ENCODE results near the gene WSCD2.

WSCD2 gene

GRCh38 chr12:108198043-108198442, 69.0 kb downstream of the WSCD2 start:
- no peak for DNase-seq (ENCODE audit: extremely low spot score)
- TF ChIP-seq CTBP1 (IDR thresholded peaks at IDR 0.05; ENCODE audit: borderline replicate concordance) (no peak), TARDBP (IDR thresholded peaks at IDR 0.05) (no peak), SP1 (IDR thresholded peaks at IDR 0.05) (no peak), HDGF (IDR thresholded peaks at IDR 0.05; ENCODE audit: borderline replicate concordance) (no peak), FOXM1 (IDR thresholded peaks at IDR 0.05; ENCODE audit: borderline replicate concordance) (no peak), SUZ12 (IDR thresholded peaks at IDR 0.05) (no peak), ELF4 (IDR thresholded peaks at IDR 0.05) (no peak), BHLHE40 (IDR thresholded peaks at IDR 0.05; ENCODE audit: borderline replicate concordance) (no peak), FOXA1 (IDR thresholded peaks at IDR 0.05) (no peak), LEF1 (IDR thresholded peaks at IDR 0.05; ENCODE audit: borderline replicate concordance) (no peak), NFRKB (IDR thresholded peaks at IDR 0.05) (no peak), FOXK2 (IDR thresholded peaks at IDR 0.05) (no peak), L3MBTL2 (conservative IDR thresholded peaks at IDR 0.05) (no peak)
- ChIA-PET POLR2A (no interaction called here), CTCF (no interaction called here)

DNA sequence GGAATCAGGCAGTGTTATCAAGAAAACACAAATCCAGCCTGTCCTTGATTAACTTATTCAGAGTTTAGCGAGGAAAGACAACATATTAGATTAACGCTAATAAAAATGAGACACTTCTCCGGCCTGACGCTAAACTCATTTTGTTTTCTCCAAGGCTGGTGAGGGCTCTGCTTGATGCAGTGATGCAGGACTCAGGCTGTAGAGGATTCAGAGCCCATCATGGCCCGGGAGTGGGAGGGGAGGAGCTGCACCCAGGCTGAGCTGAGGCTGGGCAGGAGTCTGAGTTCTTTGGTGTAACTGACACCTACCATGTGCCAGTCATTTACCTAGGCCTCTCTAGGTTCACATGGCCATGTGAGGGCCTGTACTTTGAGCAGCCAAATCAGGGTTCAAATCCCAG, 70.0 kb downstream of the WSCD2 start:
- ChIA-PET CTCF (no interaction called here), POLR2A (no interaction called here)
- no peak for TF ChIP-seq ELF4 (IDR thresholded peaks at IDR 0.05)
- no peak for TF ChIP-seq ARNT (IDR thresholded peaks at IDR 0.05)
- TF ChIP-seq, protein P1, sequence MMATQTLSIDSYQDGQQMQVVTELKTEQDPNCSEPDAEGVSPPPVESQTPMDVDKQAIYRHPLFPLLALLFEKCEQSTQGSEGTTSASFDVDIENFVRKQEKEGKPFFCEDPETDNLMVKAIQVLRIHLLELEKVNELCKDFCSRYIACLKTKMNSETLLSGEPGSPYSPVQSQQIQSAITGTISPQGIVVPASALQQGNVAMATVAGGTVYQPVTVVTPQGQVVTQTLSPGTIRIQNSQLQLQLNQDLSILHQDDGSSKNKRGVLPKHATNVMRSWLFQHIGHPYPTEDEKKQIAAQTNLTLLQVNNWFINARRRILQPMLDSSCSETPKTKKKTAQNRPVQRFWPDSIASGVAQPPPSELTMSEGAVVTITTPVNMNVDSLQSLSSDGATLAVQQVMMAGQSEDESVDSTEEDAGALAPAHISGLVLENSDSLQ (IDR thresholded peaks at IDR 0.05) = no peak
- TF ChIP-seq TARDBP (IDR thresholded peaks at IDR 0.05) = no peak
- TF ChIP-seq FOXA1 (IDR thresholded peaks at IDR 0.05) = no peak
- no peak for TF ChIP-seq BHLHE40 (IDR thresholded peaks at IDR 0.05; ENCODE audit: borderline replicate concordance)
- DNase-seq (ENCODE audit: extremely low spot score) = no peak

- TF ChIP-seq SUZ12 (IDR thresholded peaks at IDR 0.05) = no peak
- TF ChIP-seq, protein P1 (IDR thresholded peaks at IDR 0.05) = no peak
- TF ChIP-seq SP1 (IDR thresholded peaks at IDR 0.05) = no peak
- TF ChIP-seq CTBP1 (IDR thresholded peaks at IDR 0.05; ENCODE audit: borderline replicate concordance) = no peak
- no peak for TF ChIP-seq HDGF (IDR thresholded peaks at IDR 0.05; ENCODE audit: borderline replicate concordance)
- DNase-seq (ENCODE audit: extremely low spot score) = no peak
- CTCF ChIA-PET = interaction anchor here (0.6 kb wide), 1 partner anchor 194 kb away, joined by 3 read pairs; no protein-coding TSS in a partner anchor
These were observed 72.7 kb downstream of the WSCD2 start for GRCh38 chr12:108201808-108202207.

DNA sequence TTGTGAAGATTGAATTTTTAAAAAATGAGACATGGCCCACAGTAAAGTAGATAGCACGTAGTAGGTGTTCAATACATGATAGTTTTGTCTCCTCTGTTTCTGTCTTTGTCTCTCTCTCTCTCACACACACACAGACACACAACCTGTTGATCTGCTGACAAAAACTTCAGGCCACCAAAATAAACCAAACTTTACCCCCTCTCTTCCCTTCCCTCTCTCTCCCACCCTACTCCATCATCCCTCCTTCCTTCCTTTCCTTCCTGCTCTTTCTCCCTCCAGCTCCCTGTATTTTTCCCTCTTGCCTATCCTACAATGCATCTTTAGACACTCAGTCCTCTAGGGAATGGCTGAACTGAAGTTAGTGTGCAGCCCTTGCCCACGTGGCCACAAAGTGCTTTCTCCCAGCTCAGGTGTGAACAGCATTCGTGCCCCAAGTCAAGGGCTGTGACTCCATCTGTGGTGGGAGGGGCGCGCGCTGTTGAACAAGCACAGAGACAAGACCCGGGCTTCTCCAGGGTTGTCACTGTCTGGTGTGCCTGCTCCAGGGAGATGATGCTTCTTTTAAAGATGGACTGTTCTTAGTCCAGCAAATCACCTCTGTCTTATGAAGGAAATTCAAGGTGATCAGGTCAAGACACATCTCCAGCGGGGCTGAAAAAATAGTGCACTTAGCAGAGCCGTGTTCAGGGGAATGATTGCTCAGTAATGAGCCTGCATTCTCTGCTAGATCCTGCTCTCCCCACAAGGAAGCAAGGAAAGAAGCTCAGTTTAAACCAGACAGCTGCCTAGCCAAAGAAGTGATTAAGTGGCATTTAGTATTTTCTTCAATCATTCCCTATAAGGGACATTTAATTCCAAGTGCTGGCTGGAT, 75.3 kb downstream of the WSCD2 start:
- TF ChIP-seq SUZ12 (IDR thresholded peaks at IDR 0.05) (no peak), BHLHE40 (IDR thresholded peaks at IDR 0.05; ENCODE audit: borderline replicate concordance) (no peak), FOXM1 (IDR thresholded peaks at IDR 0.05; ENCODE audit: borderline replicate concordance) (no peak), NFRKB (IDR thresholded peaks at IDR 0.05) (no peak)
- ChIA-PET CTCF (no interaction called here), POLR2A (no interaction called here)
- DNase-seq (ENCODE audit: extremely low spot score) = no peak

More at GRCh38 chr12:108201808-108202207, 72.7 kb downstream of the WSCD2 start:
- POLR2A ChIA-PET = no interaction called here

GRCh38 chr12:108205864-108206263, 76.8 kb downstream of the WSCD2 start:
- TF ChIP-seq ARNT (IDR thresholded peaks at IDR 0.05) (no peak), TARDBP (IDR thresholded peaks at IDR 0.05) (no peak), LEF1 (IDR thresholded peaks at IDR 0.05; ENCODE audit: borderline replicate concordance) (no peak), L3MBTL2 (conservative IDR thresholded peaks at IDR 0.05) (no peak), CTBP1 (IDR thresholded peaks at IDR 0.05; ENCODE audit: borderline replicate concordance) (no peak), BHLHE40 (IDR thresholded peaks at IDR 0.05; ENCODE audit: borderline replicate concordance) (no peak), SP1 (IDR thresholded peaks at IDR 0.05) (no peak)
- TF ChIP-seq, protein P1 (IDR thresholded peaks at IDR 0.05) = no peak
- ChIA-PET POLR2A (no interaction called here), CTCF (no interaction called here)
- DNase-seq (ENCODE audit: extremely low spot score) = no peak

- TF ChIP-seq CTBP1 (IDR thresholded peaks at IDR 0.05; ENCODE audit: borderline replicate concordance) (no peak), ELF4 (IDR thresholded peaks at IDR 0.05) (no peak), TARDBP (IDR thresholded peaks at IDR 0.05) (no peak), LEF1 (IDR thresholded peaks at IDR 0.05; ENCODE audit: borderline replicate concordance) (no peak), ARNT (IDR thresholded peaks at IDR 0.05) (no peak), NFRKB (IDR thresholded peaks at IDR 0.05) (no peak)
These were observed 79.0 kb downstream of the WSCD2 start for GRCh38 chr12:108207791-108208730.

More at GRCh38 chr12:108207791-108208730, 79.0 kb downstream of the WSCD2 start:
- POLR2A ChIA-PET = no interaction called here
- CTCF ChIA-PET = no interaction called here
- no peak for DNase-seq (ENCODE audit: extremely low spot score)

Measured in HEK293T (cell line).